Small intestine (tissue), 7 donors: Measurements from ENCODE around the gene CD1D. TPM values are rescaled to one million over a fixed set of nuclear protein-coding genes. Genes with fewer than 3 reads are reported as not detected.
A peak's percentile ranks its signal among the peaks of the same experiment; 100 is the strongest.

ENCODE experiments used
- DNase-seq, 2 donors: peaks; one replicate each; pipeline versions ENCODE4 v3.0.0 to v3.0.0-alpha.2; 2013
- FAIRE-seq: peaks from 2 replicates; lab custom pipeline; 2012; peaks lifted over from hg19 to GRCh38; lab: Jason Lieb, UNC
- H3K27ac ChIP-seq, 3 donors: one replicate each; pipeline ENCODE4 v1.5.1; 2013; ENCODE audit warnings: low read length in 2 of 3, mild to moderate bottlenecking in 2 of 3, control low read depth in 1 of 3, inconsistent platforms in 1 of 3, low read depth in 1 of 3, moderate library complexity in 1 of 3
- H3K27me3 ChIP-seq, 3 donors: one replicate each; pipeline ENCODE4 v1.6.1; 2013; ENCODE audit warnings: low read length in 3 of 3, inconsistent platforms in 1 of 3; ENCODE audit not compliant: control insufficient read depth in 3 of 3, insufficient read depth in 3 of 3
- H3K36me3 ChIP-seq, 3 donors: one replicate each; pipeline ENCODE4 v1.6.1; 2013; ENCODE audit warnings: low read length in 3 of 3, inconsistent platforms in 1 of 3, low read depth in 1 of 3, mild to moderate bottlenecking in 1 of 3, moderate library complexity in 1 of 3; ENCODE audit not compliant: control insufficient read depth in 3 of 3, insufficient read depth in 2 of 3
- H3K4me1 ChIP-seq, 3 donors: one replicate each; pipeline ENCODE4 v1.6.1; 2013; ENCODE audit warnings: low read length in 2 of 3, inconsistent platforms in 1 of 3, low read depth in 1 of 3, mild to moderate bottlenecking in 1 of 3, moderate library complexity in 1 of 3; ENCODE audit not compliant: control insufficient read depth in 3 of 3, insufficient read depth in 2 of 3
- H3K4me3 ChIP-seq, 3 donors: one replicate each; pipeline ENCODE4 v1.5.1; 2013; ENCODE audit warnings: low read length in 3 of 3, control low read depth in 1 of 3, inconsistent platforms in 1 of 3, low read depth in 1 of 3, mild to moderate bottlenecking in 1 of 3, moderate library complexity in 1 of 3
- H3K9me3 ChIP-seq, 2 donors: one replicate each; pipeline ENCODE4 v1.6.1; 2013; ENCODE audit warnings: low read depth in 1 of 2, low read length in 1 of 2; ENCODE audit not compliant: control insufficient read depth in 2 of 2, insufficient read depth in 1 of 2
- WGBS, 3 donors: extraction: QIAGEN DNeasy Blood & Tissue Kit; methylation state at CpG; one replicate each; pipeline ENCODE4 v1.1.7; 2013; 5-methylcytosine and 5-hydroxymethylcytosine counted together
- polyA plus RNA-seq, 4 donors: library from polyadenylated mRNA; stranded (reverse) in 3 of 4; unstranded in 1 of 4; fragments of 200-250 nt in 3 of 4; fragments of 120-200 nt in 1 of 4; gene quantifications; one replicate each; pipeline versions ENCODE4 v1.2.1 to v1.2.3, GENCODE V29; 2013
- donor health status: healthy with polysubstance abuse.
- donor health status: control.
- donor health status: control.
- donor health status: Bipolar disorder and iron deficiency.
- donor health status: healthy.

CD1D gene
- polyA plus RNA-seq, 4 donors = 5.9 to 15.0 (median 8.7) TPM

- 7 to 19% (median 17%) methylated on average over 26 to 34 of the region's 34 CpGs for WGBS, 3 donors
- Histone ChIP-seq H3K4me3 (peak overlapping the region in 2 of 3 donors; percentile 32 to 45), H3K36me3 (no peaks in the 10 kb centered on the region), H3K4me1 (peaks cover 0 to 18% (median 1%) of the 10 kb centered on the region in 3 donors), H3K9me3 (no peaks in the 10 kb centered on the region), H3K27ac (peak overlapping the region; percentile 48 to 61 (median 55)), H3K27me3 (peaks cover 0 to 26% (median 0%) of the 10 kb centered on the region in 3 donors)
- FAIRE-seq (peak; percentile 15), DNase-seq (peak; percentile 93 to 96)
Observed at GRCh38 chr1:158177700-158178450, 2.8 kb upstream of the CD1D start.

DNA sequence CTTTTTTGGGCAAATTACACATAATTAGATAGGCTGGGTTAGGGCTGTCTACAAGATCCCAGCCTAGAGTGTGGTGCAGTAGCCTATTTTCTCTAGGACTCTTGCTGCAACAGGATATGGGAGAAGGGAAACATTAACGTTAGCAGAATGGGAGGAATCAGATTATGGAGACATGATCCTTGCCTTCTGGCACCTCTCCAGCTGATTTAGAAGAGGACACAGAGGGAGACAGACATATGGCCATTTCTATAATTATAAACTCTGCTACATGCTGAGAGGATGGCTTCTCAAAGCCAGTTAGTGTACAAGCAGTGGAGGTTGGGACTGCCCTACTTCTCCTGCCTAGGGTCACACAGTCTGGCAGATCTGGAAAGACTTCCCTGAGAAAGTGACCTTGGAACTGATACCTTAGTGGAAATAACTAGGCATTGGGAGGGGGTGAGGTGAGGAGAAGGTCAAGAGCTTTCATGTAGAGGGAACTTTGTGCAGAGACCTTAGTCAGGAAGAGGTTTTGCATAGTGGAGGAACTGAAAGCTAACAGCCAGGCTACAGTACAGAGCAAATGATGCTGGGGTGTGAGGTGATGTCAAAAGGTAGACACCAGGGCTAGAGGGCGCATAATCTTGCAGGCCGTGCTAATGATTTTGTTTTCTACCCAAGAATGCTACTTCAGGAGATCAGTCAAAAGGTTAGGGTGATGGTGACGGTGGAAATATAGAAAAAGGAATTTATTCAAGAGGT is 1.2 kb upstream of the CD1D start:
- H3K36me3 ChIP-seq = peaks cover 0 to 2% (median 0%) of the 10 kb centered on the region in 3 donors
- FAIRE-seq (no peak), DNase-seq (peak; percentile 26 to 65)
- peaks cover 0 to 18% (median 1%) of the 10 kb centered on the region in 3 donors for H3K4me1 ChIP-seq
- no peaks in the 10 kb centered on the region for H3K9me3 ChIP-seq
- H3K27me3 ChIP-seq = peaks cover 0 to 26% (median 2%) of the 10 kb centered on the region in 3 donors
- 44 to 59% (median 48%) methylated on average over 4 of the region's 4 CpGs for WGBS, 3 donors
- no peak overlapping the region for H3K4me3 ChIP-seq
- H3K27ac ChIP-seq = peak overlapping the region in 2 of 3 donors; percentile 9 to 71

DNA sequence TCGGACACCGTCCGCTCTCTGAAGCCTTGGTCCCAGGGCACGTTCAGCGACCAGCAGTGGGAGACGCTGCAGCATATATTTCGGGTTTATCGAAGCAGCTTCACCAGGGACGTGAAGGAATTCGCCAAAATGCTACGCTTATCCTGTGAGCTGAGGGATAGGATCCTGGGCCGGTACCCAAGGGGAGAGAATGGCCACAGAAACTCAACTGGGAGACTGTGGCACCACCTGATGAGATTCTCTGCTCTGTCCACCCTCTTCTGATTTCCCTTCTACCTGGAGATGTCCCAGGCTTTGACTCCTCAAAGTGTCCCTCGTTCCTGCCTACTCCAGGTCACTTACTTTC is 855 bp downstream of the CD1D start:
- H3K27ac ChIP-seq = peak overlapping the region in 1 of 3 donors; percentile 67
- peak overlapping the region; percentile 43 to 64 (median 58) for H3K4me3 ChIP-seq
- peaks cover 0 to 24% (median 2%) of the 10 kb centered on the region in 3 donors for H3K27me3 ChIP-seq
- peaks cover 0 to 18% (median 1%) of the 10 kb centered on the region in 3 donors for H3K4me1 ChIP-seq
- DNase-seq = no peak
- H3K9me3 ChIP-seq = no peaks in the 10 kb centered on the region
- H3K36me3 ChIP-seq = peaks cover 0 to 2% (median 0%) of the 10 kb centered on the region in 3 donors
- FAIRE-seq = no peak
- WGBS, 3 donors = 24 to 44% (median 42%) methylated on average over 13 of the region's 13 CpGs

GRCh38 chr1:158185770-158186169 is 5.1 kb downstream of the CD1D start:
- peaks cover 0 to 6% (median 0%) of the 10 kb centered on the region in 3 donors for H3K4me1 ChIP-seq
- 63 to 67% (median 65%) methylated on average over 3 of the region's 3 CpGs for WGBS, 3 donors
- H3K4me3 ChIP-seq = no peak overlapping the region
- H3K27ac ChIP-seq = no peak overlapping the region
- H3K27me3 ChIP-seq = peaks cover 0 to 17% (median 2%) of the 10 kb centered on the region in 3 donors
- peak in 1 of 2 donors; percentile 47 for DNase-seq
- no peaks in the 10 kb centered on the region for H3K9me3 ChIP-seq
- peaks cover 0 to 2% (median 0%) of the 10 kb centered on the region in 3 donors for H3K36me3 ChIP-seq
- no peak for FAIRE-seq

DNA sequence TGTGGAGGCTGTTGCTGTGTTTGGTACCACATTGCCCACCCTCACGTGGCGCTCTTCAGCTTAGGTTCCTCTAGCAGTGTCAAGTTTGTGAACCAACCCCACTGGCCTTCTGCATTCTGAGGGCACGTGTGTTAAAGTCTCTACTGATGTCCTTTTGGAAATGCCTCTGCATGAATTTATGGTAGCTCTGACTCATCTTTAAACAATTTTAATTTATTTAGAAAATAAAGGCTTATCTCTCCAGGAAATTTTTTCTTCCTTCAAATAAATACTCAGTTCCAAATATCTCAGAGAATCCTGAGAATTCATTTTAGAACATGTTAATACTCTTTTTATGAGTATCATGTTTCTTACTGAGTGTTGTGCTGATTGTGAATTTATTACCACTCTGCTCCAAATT is 5.5 kb downstream of the CD1D start:
- no peak overlapping the region for H3K4me3 ChIP-seq
- H3K36me3 ChIP-seq = peaks cover 0 to 2% (median 0%) of the 10 kb centered on the region in 3 donors
- DNase-seq (peak in 1 of 2 donors; percentile 4), FAIRE-seq (no peak)
- WGBS, 3 donors = 59 to 65% (median 59%) methylated on average over 3 of the region's 3 CpGs
- H3K9me3 ChIP-seq = no peaks in the 10 kb centered on the region
- peaks cover 0 to 15% (median 2%) of the 10 kb centered on the region in 3 donors for H3K27me3 ChIP-seq
- H3K27ac ChIP-seq = no peak overlapping the region
- H3K4me1 ChIP-seq = peaks cover 0 to 5% (median 0%) of the 10 kb centered on the region in 3 donors

DNA sequence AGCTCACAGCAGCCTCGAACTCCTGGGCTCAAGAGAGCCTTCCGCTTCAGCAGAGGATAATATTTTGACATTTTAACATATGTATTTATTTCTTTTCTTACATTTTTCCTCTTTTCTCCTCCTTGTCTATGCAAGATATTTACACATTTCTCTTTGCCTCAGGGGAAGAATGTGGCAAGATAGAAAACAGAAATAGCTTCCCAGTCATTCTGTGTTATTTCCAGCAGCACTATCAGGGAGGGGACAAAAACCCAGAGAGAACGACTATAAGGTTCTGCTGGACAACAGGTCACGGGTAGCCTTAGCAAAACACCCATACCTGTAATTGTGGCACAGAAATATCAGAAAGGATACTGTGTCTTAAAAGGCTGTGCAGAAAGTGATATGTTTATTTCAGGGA is 7.9 kb downstream of the CD1D start:
- H3K27me3 ChIP-seq = peaks cover 0 to 2% (median 0%) of the 10 kb centered on the region in 3 donors
- no peaks in the 10 kb centered on the region for H3K4me1 ChIP-seq
- 74 to 90% (median 84%) methylated on average over 4 of the region's 4 CpGs for WGBS, 3 donors
- H3K36me3 ChIP-seq = peaks cover 0 to 2% (median 0%) of the 10 kb centered on the region in 3 donors
- H3K9me3 ChIP-seq = no peaks in the 10 kb centered on the region
- DNase-seq (no peak), FAIRE-seq (no peak)
- no peak overlapping the region for H3K4me3 ChIP-seq
- H3K27ac ChIP-seq = no peak overlapping the region

DNA sequence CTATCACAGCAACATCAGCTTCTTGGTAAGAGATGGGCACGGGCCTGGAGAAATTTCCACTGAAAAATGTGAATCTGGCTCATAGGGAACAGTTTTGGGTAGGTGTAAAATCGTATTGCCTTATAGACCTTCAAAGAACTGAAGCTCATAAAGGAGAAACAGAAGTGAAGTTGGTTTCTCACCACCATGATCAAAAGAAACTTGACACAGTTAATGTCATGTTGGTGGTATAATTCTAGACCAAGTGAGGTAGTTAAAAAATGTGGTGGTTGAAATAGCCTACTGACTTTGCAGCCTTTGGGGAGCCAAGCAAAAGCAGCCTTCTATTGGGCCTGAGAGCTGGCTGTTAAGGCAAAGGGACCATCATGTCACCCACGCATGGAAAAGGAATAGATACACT is 8.9 kb downstream of the CD1D start:
- H3K27me3 ChIP-seq = no peaks in the 10 kb centered on the region
- H3K4me1 ChIP-seq = no peaks in the 10 kb centered on the region
- no peak overlapping the region for H3K4me3 ChIP-seq
- no peaks in the 10 kb centered on the region for H3K36me3 ChIP-seq
- WGBS, 3 donors = 71 to 80% (median 75%) methylated on average over 3 of the region's 3 CpGs
- H3K27ac ChIP-seq = no peak overlapping the region
- DNase-seq = no peak
- H3K9me3 ChIP-seq = no peaks in the 10 kb centered on the region
- FAIRE-seq = no peak

GRCh38 chr1:158191299-158191698 is 10.6 kb downstream of the CD1D start:
- H3K36me3 ChIP-seq = no peaks in the 10 kb centered on the region
- no peak overlapping the region for H3K4me3 ChIP-seq
- H3K9me3 ChIP-seq = no peaks in the 10 kb centered on the region
- 48 to 61% (median 57%) methylated on average over 6 of the region's 6 CpGs for WGBS, 3 donors
- H3K27ac ChIP-seq = no peak overlapping the region
- DNase-seq (no peak), FAIRE-seq (no peak)
- H3K27me3 ChIP-seq = no peaks in the 10 kb centered on the region
- H3K4me1 ChIP-seq = peaks cover 0 to 2% (median 0%) of the 10 kb centered on the region in 3 donors
